Measurements from ENCODE around the gene BIN1.
"Not testable (repeated sequence)": the region's sequence is repeated elsewhere in the genome, so short reads cannot be mapped to it uniquely, and the experiment has no call there.

The BIN1 gene

DNA sequence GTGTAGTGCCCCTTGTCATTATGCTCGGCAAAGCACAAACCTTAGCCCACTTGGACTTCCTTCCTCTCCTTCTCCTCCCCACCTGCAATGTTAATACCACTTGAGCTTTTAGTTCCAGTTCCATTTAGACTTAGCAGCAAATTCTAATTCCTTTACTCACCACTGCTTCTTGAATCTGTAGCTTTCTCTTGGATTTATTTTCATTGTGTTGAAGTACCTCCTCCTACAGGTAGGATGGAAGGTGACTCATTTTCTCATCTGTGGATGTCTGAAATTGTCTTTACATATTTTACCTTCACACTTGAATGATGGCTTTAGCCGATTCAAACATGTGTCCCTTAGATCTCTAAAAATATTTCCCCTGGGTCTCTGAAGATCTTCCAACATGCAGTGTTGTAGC, 32.8 kb upstream of the BIN1 start:
- H3K27ac Mint-ChIP-seq = no peak overlapping the region
- H3K36me3 Mint-ChIP-seq = no peaks in the 10 kb centered on the region
- H3K4me3 Mint-ChIP-seq = no peak overlapping the region
- peaks cover 1% of the 10 kb centered on the region for H3K27me3 Mint-ChIP-seq
- H3K9me3 Mint-ChIP-seq = no peaks in the 10 kb centered on the region
- H3K4me1 Mint-ChIP-seq = no peaks in the 10 kb centered on the region

DNA sequence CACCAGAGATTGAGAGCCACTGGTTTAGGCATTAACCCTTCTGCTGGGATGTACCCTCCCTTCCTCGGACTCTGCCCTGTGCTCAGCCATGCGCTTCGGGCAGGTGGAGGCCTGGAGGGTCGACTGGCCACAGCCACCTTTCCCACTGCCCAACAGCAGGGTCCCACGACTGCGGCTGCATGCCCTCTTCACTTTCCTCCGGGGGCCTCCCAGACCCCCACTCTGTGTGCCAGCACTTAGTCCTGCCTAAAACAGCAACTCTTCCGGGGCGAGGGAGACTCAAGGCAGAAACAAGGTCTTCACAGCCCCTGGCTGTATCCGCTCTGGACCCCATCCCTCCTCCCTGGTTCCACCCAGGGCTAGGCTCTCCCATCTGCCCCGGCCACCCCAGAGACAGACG, 31.3 kb upstream of the BIN1 start:
- H3K27me3 Mint-ChIP-seq = peaks cover 1% of the 10 kb centered on the region
- no peaks in the 10 kb centered on the region for H3K9me3 Mint-ChIP-seq
- H3K4me1 Mint-ChIP-seq = no peaks in the 10 kb centered on the region
- no peaks in the 10 kb centered on the region for H3K36me3 Mint-ChIP-seq
- no peak overlapping the region for H3K27ac Mint-ChIP-seq
- no peak overlapping the region for H3K4me3 Mint-ChIP-seq

DNA sequence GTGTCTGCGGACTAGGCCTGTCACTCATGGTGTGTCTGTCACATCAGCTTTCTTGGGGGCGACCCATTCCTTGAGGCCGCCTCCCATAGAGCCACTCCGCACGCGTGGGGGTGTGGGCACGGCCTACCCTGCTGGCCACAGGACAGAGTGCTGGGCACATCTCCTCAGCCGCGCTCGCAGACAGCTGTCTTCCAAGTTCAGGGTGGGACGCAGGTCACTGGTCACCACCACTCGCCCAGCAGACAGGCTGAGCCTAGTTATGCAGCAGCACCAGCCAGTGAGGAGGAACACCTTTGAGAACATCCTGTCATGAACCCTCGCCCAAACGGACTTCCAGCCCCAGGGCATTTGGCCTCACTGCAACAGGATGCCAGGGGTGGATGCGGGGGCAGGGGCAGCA, 30.8 kb upstream of the BIN1 start:
- H3K4me3 Mint-ChIP-seq = no peak overlapping the region
- no peaks in the 10 kb centered on the region for H3K4me1 Mint-ChIP-seq
- no peak overlapping the region for H3K27ac Mint-ChIP-seq
- no peaks in the 10 kb centered on the region for H3K9me3 Mint-ChIP-seq
- H3K36me3 Mint-ChIP-seq = no peaks in the 10 kb centered on the region
- peaks cover 1% of the 10 kb centered on the region for H3K27me3 Mint-ChIP-seq

DNA sequence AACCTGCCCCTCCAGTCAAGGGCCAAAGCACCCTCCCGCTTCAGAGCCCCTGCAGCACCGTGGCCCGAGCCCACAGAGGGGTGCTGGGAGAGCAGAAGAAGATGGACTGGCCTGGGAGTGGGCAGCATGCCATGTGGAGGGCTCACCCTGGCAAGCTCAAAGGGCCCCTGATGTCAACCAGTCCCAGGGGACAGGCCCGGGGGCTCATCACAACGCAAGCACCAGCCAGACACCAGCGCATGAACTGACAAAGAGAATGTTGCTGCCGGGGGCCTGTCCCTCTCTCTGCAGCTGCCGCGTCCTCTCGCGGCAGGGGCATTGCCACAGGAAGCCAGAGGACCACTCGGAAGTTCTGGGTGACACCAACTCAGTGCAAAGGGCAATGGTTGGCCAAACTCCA, 30.3 kb upstream of the BIN1 start:
- Mint-ChIP-seq H3K4me1 (no peaks in the 10 kb centered on the region), H3K27me3 (peaks cover 1% of the 10 kb centered on the region)

DNA sequence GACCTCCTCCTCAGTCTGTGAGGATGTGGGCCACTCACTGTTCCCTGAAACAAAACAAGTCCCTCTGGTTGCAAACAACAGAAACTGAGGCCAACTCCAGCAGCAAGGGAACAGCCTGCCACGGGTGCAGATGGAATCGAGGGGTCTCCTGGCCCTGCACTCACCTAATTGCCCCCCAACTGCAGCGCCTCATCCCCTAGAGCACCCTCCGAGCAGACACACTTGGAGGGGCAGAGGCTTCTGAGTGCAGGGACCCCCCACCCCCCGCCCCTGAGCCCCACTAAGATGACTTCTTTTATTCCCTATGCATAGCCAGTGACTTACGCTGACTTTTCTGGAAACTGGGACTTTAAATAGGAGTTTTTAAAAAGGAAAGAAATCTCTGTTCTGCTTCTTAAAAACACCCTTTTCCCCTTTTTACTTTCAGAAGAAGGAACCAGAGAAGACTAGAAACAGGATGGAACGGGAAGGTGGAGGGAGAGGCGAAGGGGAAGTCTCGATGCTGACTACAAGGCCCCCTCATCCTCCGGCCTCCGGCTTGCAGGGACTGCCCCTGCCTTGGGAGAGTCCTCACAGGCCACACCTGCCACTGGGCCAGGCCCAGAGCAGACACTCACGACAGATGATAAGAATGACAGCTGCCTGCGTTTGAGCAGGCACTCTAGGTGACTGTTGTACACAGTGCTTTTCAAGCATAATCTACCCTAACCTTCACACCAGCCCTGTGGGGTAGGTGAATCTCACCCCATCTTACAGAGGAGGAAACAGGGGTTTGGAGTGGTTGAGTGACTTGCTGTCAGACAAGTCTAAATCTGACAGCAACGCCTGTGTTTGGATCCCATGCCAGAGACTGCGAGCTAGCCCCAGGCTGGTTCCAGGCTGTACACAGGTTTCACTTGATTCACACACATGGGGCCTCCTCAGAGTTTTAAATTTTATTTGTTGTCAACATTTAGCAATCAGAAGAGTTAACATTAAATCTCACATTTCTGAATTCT, 28.2 kb upstream of the BIN1 start:
- Mint-ChIP-seq H3K27ac (no peak overlapping the region), H3K27me3 (peaks cover 1% of the 10 kb centered on the region), H3K4me3 (no peak overlapping the region), H3K9me3 (no peaks in the 10 kb centered on the region), H3K36me3 (no peaks in the 10 kb centered on the region), H3K4me1 (no peaks in the 10 kb centered on the region)

More for the DNA sequence above, 30.3 kb upstream of the BIN1 start:
- Mint-ChIP-seq H3K4me3 (no peak overlapping the region), H3K36me3 (no peaks in the 10 kb centered on the region), H3K27ac (no peak overlapping the region), H3K9me3 (no peaks in the 10 kb centered on the region)

DNA sequence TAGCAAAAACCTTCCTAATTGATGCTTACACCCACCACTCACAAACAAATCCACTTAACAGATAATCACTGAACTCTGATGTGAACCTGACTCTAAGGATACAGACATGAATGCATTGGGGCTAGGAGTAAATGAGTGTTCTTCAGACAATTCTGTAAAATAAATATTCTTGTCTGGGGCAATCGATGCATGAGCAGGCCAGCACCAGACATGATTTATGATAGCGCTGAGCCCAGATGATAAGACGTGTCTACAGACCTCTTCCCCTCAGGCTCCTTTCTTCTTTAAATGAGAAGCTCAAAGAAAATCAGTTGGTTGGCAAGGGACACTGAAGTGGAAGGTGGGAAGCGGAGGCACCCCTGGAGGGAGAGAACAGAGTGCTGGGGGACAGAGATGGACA, 27.3 kb upstream of the BIN1 start:
- Mint-ChIP-seq H3K4me1 (no peaks in the 10 kb centered on the region), H3K27ac (no peak overlapping the region), H3K27me3 (peaks cover 1% of the 10 kb centered on the region), H3K9me3 (no peaks in the 10 kb centered on the region), H3K4me3 (no peak overlapping the region), H3K36me3 (no peaks in the 10 kb centered on the region)

DNA sequence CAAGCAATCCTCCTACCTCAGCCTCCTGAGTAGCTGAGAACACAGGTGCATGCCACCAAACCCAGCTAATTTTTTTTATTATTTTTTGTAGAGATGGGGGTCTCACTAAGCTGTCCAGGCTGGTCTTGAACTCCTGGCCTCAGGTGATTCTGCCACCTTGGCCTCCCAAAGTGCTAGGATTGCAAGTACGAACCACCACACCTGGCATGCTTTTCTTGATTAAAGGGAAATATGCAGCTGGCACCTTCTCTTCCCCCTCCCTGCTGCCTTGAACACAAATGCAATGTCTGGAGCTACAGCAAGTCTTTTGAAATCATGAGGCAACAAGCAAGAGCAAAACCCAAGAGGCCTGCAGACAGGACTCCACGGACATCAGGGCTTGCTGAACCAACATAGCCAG, 26.8 kb upstream of the BIN1 start:
- Mint-ChIP-seq H3K4me3 (no peak overlapping the region), H3K4me1 (no peaks in the 10 kb centered on the region), H3K27ac (no peak overlapping the region), H3K36me3 (no peaks in the 10 kb centered on the region), H3K27me3 (peaks cover 1% of the 10 kb centered on the region), H3K9me3 (no peaks in the 10 kb centered on the region)

DNA sequence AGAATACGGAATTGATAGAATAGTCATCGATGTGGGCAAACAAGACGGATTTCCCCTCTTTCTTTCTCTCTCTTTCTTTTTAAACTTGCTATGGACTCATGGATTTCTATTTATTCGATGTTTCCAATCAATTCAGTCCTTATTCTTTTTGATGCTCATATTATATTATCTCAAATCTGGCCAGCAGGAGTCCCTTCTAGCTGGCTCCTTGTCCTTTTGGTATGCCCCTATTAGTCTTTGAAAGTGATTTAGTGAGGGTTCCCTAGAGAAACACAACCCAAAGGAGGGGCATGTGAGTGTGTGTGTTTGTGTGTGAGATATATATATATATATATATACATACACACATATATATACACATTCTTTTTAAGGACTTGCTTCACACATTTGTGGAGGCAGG, 23.5 kb upstream of the BIN1 start:
- Mint-ChIP-seq H3K27me3 (peaks cover 1% of the 10 kb centered on the region), H3K4me3 (no peak overlapping the region), H3K27ac (no peak overlapping the region), H3K9me3 (no peaks in the 10 kb centered on the region), H3K36me3 (no peaks in the 10 kb centered on the region), H3K4me1 (peaks cover 3% of the 10 kb centered on the region)

DNA sequence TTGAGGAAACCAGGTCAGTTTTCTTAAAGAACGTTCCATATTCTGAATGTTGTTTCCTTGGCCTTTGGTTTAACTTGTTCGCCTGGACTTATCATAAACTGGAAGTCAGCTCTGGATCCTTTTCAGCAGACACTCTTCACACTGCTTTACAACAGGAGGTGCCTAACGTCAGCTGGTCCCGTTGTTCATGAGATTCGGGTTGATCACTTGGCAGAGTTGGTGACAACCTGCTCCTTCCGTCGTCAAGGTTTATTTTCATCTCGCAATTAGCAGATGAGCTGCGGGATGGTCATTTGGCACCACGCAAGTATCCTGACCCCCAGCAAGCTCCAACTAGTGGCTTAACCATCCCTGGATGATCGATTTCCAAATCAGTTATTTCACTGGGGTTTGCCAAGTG, 23.0 kb upstream of the BIN1 start:
- Mint-ChIP-seq H3K4me3 (no peak overlapping the region), H3K27me3 (peaks cover 1% of the 10 kb centered on the region), H3K27ac (no peak overlapping the region), H3K4me1 (peaks cover 3% of the 10 kb centered on the region), H3K36me3 (no peaks in the 10 kb centered on the region), H3K9me3 (no peaks in the 10 kb centered on the region)

DNA sequence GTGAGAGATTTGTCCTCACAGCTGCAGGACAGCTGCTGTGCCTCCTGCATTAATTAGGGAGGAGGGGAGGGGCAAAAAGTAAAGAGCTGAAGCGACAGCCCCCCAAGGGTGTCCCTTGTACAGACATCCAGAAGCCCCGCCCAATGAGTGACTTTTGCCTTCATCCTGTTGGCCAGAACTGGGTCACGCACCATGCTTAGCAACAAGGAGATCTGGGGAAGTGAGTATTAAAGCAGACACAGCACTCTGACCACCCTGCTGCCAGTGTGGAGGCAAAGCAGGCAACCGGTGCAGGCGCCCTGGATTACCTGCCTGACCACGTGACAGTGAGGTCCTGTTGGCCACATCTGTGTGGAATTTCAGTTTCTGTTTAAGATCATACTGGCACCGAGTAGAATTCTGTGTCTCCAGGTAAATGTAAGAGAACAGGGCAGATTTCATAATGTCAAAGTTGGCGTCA, 21.5 kb upstream of the BIN1 start:
- Mint-ChIP-seq H3K4me1 (peaks cover 3% of the 10 kb centered on the region), H3K27ac (peak overlapping the region; percentile 17), H3K27me3 (peaks cover 1% of the 10 kb centered on the region), H3K4me3 (no peak overlapping the region), H3K36me3 (no peaks in the 10 kb centered on the region), H3K9me3 (no peaks in the 10 kb centered on the region)

DNA sequence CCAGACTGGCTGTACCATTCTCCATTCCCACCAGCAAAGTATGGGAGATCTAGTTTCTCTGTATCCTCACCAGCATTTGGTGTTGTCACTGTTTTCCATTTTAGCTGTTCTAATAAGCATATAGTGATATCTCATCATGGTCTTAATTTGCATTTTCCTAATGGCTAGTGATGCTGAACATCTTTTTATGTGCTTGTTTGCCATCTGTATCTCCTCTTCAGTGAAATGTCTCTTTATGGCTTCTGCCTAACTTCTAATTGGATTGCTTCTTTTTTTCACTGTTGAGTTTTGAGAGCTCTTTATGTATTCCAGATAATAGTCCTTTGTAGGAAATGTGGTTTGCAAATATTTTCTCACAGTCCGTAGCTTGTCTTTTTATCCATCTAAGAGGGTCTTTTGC, 18.9 kb upstream of the BIN1 start:
- Mint-ChIP-seq H3K4me1 (peaks cover 3% of the 10 kb centered on the region), H3K9me3 (no peaks in the 10 kb centered on the region), H3K27ac (no peak overlapping the region), H3K36me3 (no peaks in the 10 kb centered on the region), H3K4me3 (no peak overlapping the region), H3K27me3 (peaks cover 1% of the 10 kb centered on the region)

DNA sequence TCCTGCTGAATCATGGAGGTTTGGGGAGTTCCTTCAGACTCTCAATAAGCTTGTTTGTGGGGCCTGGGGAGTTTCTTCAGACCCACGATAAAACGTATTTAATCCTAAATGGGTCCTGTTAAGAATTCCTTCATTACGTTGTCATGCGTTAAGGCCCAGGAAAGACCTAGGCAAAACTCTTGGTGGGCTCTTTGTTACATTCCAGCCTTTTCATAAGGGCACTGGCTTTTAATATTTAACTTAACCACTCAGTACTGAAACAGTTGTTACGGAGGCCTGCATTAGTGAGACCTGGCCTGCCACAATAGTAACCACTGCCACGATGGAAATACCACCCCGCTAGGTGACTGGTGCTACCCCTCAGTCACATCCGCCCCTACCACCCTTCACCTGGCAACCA, 17.5 kb upstream of the BIN1 start:
- Mint-ChIP-seq H3K36me3 (no peaks in the 10 kb centered on the region), H3K4me1 (peaks cover 3% of the 10 kb centered on the region), H3K27ac (no peak overlapping the region), H3K27me3 (no peaks in the 10 kb centered on the region), H3K9me3 (no peaks in the 10 kb centered on the region), H3K4me3 (no peak overlapping the region)

DNA sequence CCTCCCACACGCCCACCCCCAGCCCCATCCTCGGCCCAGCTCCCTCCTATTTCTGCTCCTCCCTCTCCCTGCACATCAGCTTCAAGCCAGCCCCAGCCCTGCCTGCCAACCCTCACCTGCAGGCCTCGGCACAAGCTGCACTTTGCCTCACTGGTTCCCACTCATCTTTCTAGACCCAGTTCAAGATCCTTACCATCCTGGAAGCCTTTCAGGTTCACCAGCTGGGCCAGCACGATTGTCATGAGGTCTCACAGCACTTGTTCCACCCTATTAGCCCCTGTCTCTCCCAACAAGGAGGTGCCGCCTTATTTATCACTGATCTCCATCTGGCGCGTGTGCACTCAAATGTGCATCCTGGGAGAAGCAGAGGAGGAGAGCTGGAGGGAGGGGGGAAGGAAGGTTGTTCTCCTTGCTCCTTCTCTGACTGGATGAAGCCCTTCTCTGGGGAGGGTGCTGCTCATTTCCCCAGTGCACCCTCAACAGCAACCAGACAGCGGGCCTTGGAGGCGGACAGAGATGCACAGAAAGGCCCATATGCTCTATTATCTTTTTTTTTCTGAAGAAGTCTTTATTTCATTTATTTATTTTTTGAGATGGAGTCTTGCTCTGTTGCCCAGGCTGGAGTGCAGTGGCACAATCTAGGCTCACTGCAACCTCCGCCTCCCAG, 15.5 kb upstream of the BIN1 start:
- H3K27ac Mint-ChIP-seq = no peak overlapping the region
- no peaks in the 10 kb centered on the region for H3K36me3 Mint-ChIP-seq
- no peaks in the 10 kb centered on the region for H3K27me3 Mint-ChIP-seq
- no peak overlapping the region for H3K4me3 Mint-ChIP-seq
- no peaks in the 10 kb centered on the region for H3K4me1 Mint-ChIP-seq
- no peaks in the 10 kb centered on the region for H3K9me3 Mint-ChIP-seq

DNA sequence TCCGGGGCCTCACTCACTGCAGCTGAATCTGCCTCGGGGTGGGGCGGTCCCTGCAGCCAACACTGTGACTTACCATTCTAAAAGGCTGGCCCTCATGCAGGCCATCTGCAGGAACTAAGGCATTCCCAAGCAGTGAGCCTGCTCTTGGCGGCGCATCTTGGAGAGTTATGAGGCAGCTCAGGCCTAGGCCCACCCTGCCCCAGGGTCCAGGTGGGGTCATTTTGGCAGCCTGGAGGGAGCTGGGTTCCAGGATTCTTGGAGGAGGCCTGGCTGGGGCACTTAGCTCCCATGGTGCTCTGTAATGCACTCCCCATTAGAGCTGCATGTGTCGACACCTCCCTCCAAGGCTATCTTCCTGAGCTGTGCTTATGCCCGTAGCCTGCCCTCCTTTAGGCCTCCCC, 14.8 kb upstream of the BIN1 start:
- Mint-ChIP-seq H3K36me3 (no peaks in the 10 kb centered on the region), H3K27me3 (no peaks in the 10 kb centered on the region), H3K4me3 (no peak overlapping the region), H3K9me3 (no peaks in the 10 kb centered on the region), H3K27ac (no peak overlapping the region), H3K4me1 (no peaks in the 10 kb centered on the region)

DNA sequence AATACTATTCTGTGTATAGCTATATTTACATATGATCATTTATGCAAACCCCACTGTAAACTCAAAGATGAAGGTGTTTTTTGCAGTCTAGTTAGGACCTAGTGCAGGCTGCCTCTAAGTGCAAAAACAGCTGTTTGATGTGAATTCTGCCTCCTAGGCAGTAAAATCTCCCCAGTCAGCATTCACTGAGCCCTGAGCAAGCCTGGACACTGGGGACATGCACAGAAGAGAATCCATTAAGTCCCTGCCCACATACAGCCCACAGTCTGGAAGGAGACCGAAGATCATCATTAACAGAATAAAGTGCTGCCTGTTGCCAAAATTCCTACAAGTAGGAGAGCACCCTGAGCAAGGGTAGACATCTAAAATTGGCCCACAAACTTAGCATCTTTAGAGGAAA, 14.4 kb upstream of the BIN1 start:
- H3K4me3 Mint-ChIP-seq = no peak overlapping the region
- H3K36me3 Mint-ChIP-seq = no peaks in the 10 kb centered on the region
- no peaks in the 10 kb centered on the region for H3K27me3 Mint-ChIP-seq
- H3K27ac Mint-ChIP-seq = no peak overlapping the region
- no peaks in the 10 kb centered on the region for H3K4me1 Mint-ChIP-seq
- no peaks in the 10 kb centered on the region for H3K9me3 Mint-ChIP-seq

DNA sequence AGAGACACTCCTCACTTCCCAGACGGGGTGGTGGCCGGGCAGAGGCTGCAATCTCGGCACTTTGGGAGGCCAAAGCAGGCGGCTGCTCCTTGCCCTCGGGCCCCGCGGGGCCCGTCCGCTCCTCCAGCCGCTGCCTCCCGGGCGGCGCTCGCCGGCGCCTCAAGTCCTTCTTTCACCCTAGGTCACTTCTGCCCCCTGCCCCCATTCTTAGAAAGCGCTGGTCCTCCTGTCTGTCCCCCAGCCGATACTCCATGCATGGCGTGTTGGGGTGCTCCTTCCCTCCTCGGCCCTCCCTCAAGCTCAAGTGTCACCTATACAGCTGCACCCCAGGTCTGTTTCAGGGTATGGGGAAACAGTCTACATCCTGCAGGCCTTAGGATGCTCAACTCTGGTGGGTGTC, 13.5 kb upstream of the BIN1 start:
- not testable (repeated sequence) for H3K4me3 Mint-ChIP-seq, H3K36me3 Mint-ChIP-seq, H3K27me3 Mint-ChIP-seq, H3K27ac Mint-ChIP-seq, H3K4me1 Mint-ChIP-seq, H3K9me3 Mint-ChIP-seq
